Transverse colon (tissue), 4 donors: ENCODE data around the gene MEST. TPM values are rescaled to one million over a fixed set of nuclear protein-coding genes. Genes with fewer than 3 reads are reported as not detected.

ENCODE experiments used
- DNase-seq: peaks from one replicate; pipeline ENCODE4 v3.0.0-alpha.2; 2019
- H3K27ac ChIP-seq, 4 donors: fragments of 200-600 bp; sonication (generic); 2 replicates each; pipeline ENCODE4 v1.5.1; 2016 to 2018; ENCODE audit warnings: inconsistent platforms in 4 of 4
- H3K27me3 ChIP-seq: fragments of 200-600 bp; sonication (generic); 2 replicates; pipeline ENCODE4 v1.5.1; 2017; ENCODE audit warnings: inconsistent platforms
- H3K36me3 ChIP-seq, 4 donors: fragments of 200-600 bp; sonication (generic); 2 replicates each; pipeline ENCODE4 v1.5.1; 2017 to 2019; ENCODE audit warnings: inconsistent platforms in 4 of 4
- H3K4me1 ChIP-seq, 4 donors: fragments of 200-600 bp; sonication (generic); 2 replicates each; pipeline ENCODE4 v1.5.1; 2017 to 2020; ENCODE audit warnings: inconsistent platforms in 4 of 4
- H3K4me3 ChIP-seq, 4 donors: fragments of 200-600 bp; sonication (generic); 1 replicate in 1 of 4; 2 replicates in 3 of 4; pipeline versions ENCODE4 v1.5.1 to v1.6.1; 2017 to 2019; ENCODE audit warnings: inconsistent platforms in 4 of 4
- H3K9me3 ChIP-seq, 2 donors: fragments of 200-600 bp; sonication (generic); 2 replicates each; pipeline ENCODE4 v1.5.1; 2017 to 2019; ENCODE audit warnings: inconsistent platforms in 2 of 2
- CTCF ChIP-seq, 5 experiments: fragments of 200-600 bp in 3 of 5; fragments of 450-650 bp in 2 of 5; sonication (generic) in 3 of 5; IDR thresholded peaks; 1 replicate in 2 of 5; 2 replicates in 3 of 5; pipeline ENCODE4 v1.5.1; 2016 to 2017; ENCODE audit warnings: antibody characterized with exemption in 5 of 5, inconsistent platforms in 3 of 5, mild to moderate bottlenecking in 2 of 5, moderate library complexity in 1 of 5
- EP300 ChIP-seq: sonication (generic); formaldehyde crosslinking; IDR thresholded peaks from one replicate; pipeline ENCODE4 v1.6.1; 2017; ENCODE audit warnings: antibody characterized with exemption, low read depth
- POLR2A ChIP-seq: fragments of 450-650 bp; IDR thresholded peaks from one replicate; pipeline ENCODE4 v1.6.1; 2016; ENCODE audit warnings: antibody characterized with exemption, mild to moderate bottlenecking, moderate library complexity
- POLR2AphosphoS5 ChIP-seq, 3 donors: sonication (generic); formaldehyde crosslinking; IDR thresholded peaks; one replicate each; pipeline ENCODE4 v1.6.1; 2016; ENCODE audit warnings: antibody characterized with exemption in 3 of 3
- WGBS, 2 donors: methylation state at CpG; one replicate each; pipeline ENCODE4 v1.1.5; 2018; ENCODE audit warnings: low coverage in 1 of 2; 5-methylcytosine and 5-hydroxymethylcytosine counted together
- in situ Hi-C, 4 donors: fragments of 200-750 bp; cut with MboI; loops; one replicate each; pipeline versions ENCODE4 v1.15.0 to v1.15.1; 2017; ENCODE audit warnings: low sequenced_read_pairs in 3 of 4, low pct_ligation_motif_present in 1 of 4, low pct_unique_long_range_greater_than_20kb in 1 of 4
- intact Hi-C: fragments of 100-400 bp; cut with DNase I; formaldehyde crosslinking; loops from one replicate; pipeline ENCODE4 v1.15.1; 2023; ENCODE audit warnings: low total_unique reads
- total RNA-seq, 4 donors: library from RNA; depleted of rRNA; stranded (reverse); fragments of >200 nt; gene quantifications; one replicate each; pipeline ENCODE4 v1.1.0, GENCODE V29; 2016

Gene MEST
- total RNA-seq, 4 donors from 2014 or later = 4.0 to 49.0 (median 34.6) TPM

- no peak for DNase-seq
- peak overlapping the region in 1 of 4 donors; percentile 9 for H3K27ac ChIP-seq
- no peaks in the 10 kb centered on the region for H3K36me3 ChIP-seq
- peaks cover 0 to 5% of the 10 kb centered on the region in 2 donors for H3K9me3 ChIP-seq
- intact Hi-C loops = no loop called here
- WGBS, 2 donors = 79 to 85% methylated on average over 4 of the region's 4 CpGs
- no peak for TF ChIP-seq CTCF (IDR thresholded peaks at IDR 0.05)
- no peak for TF ChIP-seq POLR2AphosphoS5 (IDR thresholded peaks at IDR 0.05)
- TF ChIP-seq EP300 = no peak
- no peak for TF ChIP-seq POLR2A
- H3K4me1 ChIP-seq = no peaks in the 10 kb centered on the region
- no peak overlapping the region for H3K4me3 ChIP-seq
- H3K27me3 ChIP-seq = no peaks in the 10 kb centered on the region
- in situ Hi-C loops = no loop called here
Measured at GRCh38 chr7:130473876-130474275, 18.0 kb upstream of the MEST start.

GRCh38 chr7:130475776-130476175 is 16.1 kb upstream of the MEST start:
- Histone ChIP-seq H3K4me1 (no peaks in the 10 kb centered on the region), H3K4me3 (no peak overlapping the region), H3K9me3 (peaks cover 0 to 5% of the 10 kb centered on the region in 2 donors), H3K36me3 (no peaks in the 10 kb centered on the region), H3K27ac (no peak overlapping the region), H3K27me3 (no peaks in the 10 kb centered on the region)
- DNase-seq = no peak
- WGBS, 2 donors = 85 to 94% methylated on average over 7 of the region's 7 CpGs
- in situ Hi-C loops (loop anchor here in 1 of 4 donors (25.0 kb wide), 1 partner anchor 188 kb away; the partner anchor contains the start of gene CPA4), intact Hi-C loops (no loop called here)
- TF ChIP-seq CTCF (IDR thresholded peaks at IDR 0.05) = no peak
- TF ChIP-seq EP300 = no peak
- no peak for TF ChIP-seq POLR2AphosphoS5 (IDR thresholded peaks at IDR 0.05)
- no peak for TF ChIP-seq POLR2A

GRCh38 chr7:130476297-130477150 is 15.4 kb upstream of the MEST start:
- intact Hi-C loops = no loop called here
- no peak for DNase-seq
- no peak overlapping the region for H3K27ac ChIP-seq
- H3K36me3 ChIP-seq = no peaks in the 10 kb centered on the region
- H3K4me3 ChIP-seq = no peak overlapping the region
- WGBS, 2 donors = 52 to 62% methylated on average over 6 to 9 of the region's 9 CpGs
- in situ Hi-C loops = loop anchor here in 1 of 4 donors (25.0 kb wide), 1 partner anchor 189 kb away; the partner anchor contains the start of gene CPA4
- no peaks in the 10 kb centered on the region for H3K4me1 ChIP-seq
- TF ChIP-seq EP300 (no peak), POLR2A (no peak), POLR2AphosphoS5 (IDR thresholded peaks at IDR 0.05) (no peak), CTCF (IDR thresholded peaks at IDR 0.05) (no peak)
- H3K27me3 ChIP-seq = no peaks in the 10 kb centered on the region
- peaks cover 0 to 5% of the 10 kb centered on the region in 2 donors for H3K9me3 ChIP-seq

- H3K4me3 ChIP-seq = no peak overlapping the region
- no peaks in the 10 kb centered on the region for H3K27me3 ChIP-seq
- DNase-seq = no peak
- TF ChIP-seq CTCF (IDR thresholded peaks at IDR 0.05) (no peak), POLR2AphosphoS5 (IDR thresholded peaks at IDR 0.05) (no peak), EP300 (no peak), POLR2A (no peak)
- peaks cover 0 to 5% of the 10 kb centered on the region in 2 donors for H3K9me3 ChIP-seq
- no peaks in the 10 kb centered on the region for H3K4me1 ChIP-seq
- in situ Hi-C loops = loop anchor here in 1 of 4 donors (25.0 kb wide), 1 partner anchor 192 kb away; the partner anchor contains the start of gene CPA4
- intact Hi-C loops = no loop called here
- 46 to 82% methylated on average over 3 of the region's 3 CpGs for WGBS, 2 donors
- no peaks in the 10 kb centered on the region for H3K36me3 ChIP-seq
- no peak overlapping the region for H3K27ac ChIP-seq
Measured at GRCh38 chr7:130478991-130479390, 12.9 kb upstream of the MEST start.
